ENCODE data around the gene NDOR1. TPM values are rescaled to one million over a fixed set of nuclear protein-coding genes. Genes with fewer than 3 reads are reported as not detected.

NDOR1 gene
- total and polyA plus RNA-seq, 2 donors (not counting 3 experiments of a cell fraction or from before 2014, with no cell fraction given), result 13.5 to 26.7 TPM

DNA sequence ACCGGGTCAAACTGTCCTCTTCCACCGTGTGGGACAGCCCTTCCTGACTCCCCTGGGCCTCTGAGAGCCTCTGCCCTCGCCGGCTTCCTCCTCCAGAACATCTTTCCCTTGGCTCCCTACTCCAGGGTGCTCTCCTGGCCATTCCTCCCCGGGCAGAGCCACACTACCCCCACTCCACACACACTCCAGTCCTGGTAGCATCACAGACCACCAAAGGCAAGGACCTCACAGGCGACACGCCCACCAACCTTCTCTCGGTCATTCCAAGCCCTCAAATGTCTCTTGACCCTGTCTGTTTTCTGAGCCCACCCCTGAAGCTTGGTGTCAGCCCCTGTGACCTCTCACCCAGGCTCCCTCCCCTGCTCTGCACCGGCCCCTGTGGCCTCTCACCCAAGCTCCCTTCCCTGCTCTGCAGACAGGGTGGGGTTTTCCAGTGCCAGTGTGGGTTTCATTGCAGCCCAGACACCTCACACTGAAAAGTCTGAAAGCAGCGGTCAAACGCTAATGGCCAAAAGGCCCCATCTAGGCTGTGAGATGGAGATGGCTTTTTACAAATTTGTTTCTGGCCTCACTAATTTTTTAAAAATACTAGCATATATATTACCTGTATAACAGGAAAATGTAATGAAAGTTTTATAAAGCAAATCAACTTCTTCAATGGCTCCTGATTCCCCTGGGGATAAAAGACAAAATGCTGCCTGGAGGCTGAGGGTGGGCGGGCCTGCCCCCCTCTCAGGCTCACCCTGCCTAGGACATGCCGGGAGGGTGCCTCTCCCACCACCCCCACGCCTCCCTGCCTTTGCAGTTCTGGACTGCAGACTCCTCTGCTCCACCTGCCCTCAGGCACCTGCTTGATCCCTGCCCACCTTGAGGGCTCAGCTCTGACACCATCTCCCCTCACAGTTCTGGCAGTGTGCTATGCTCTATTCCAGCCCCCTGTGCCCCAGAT, 46.1 kb upstream of the NDOR1 start:
- Histone ChIP-seq H3K9me3 (replicated peaks; ENCODE audit: control insufficient read depth, insufficient read depth, low read length) (no peaks in the 10 kb centered on the region), H4K20me1 (replicated peaks; ENCODE audit: control insufficient read depth, extremely low read depth, insufficient read depth, low read length) (no peaks in the 10 kb centered on the region), H3K9me1 (replicated peaks; ENCODE audit: control insufficient read depth, extremely low read depth, insufficient read depth, low read length) (no peaks in the 10 kb centered on the region), H3K27ac (ENCODE audit: insufficient read depth, low read depth, low read length) (no peak overlapping the region), H3K36me3 (ENCODE audit: control insufficient read depth in 2 of 2, extremely low read depth in 1 of 2, insufficient read depth in 2 of 2, low read length in 2 of 2) (no peaks in the 10 kb centered on the region), H3K9ac (replicated peaks; ENCODE audit: extremely low read depth, insufficient read depth, low read length) (no peak overlapping the region), H3K4me1 (ENCODE audit: control insufficient read depth, extremely low read depth, insufficient read depth, low read length) (peaks cover 3% of the 10 kb centered on the region), H3K4me2 (ENCODE audit: insufficient read depth, low read length) (no peak overlapping the region), H3K79me2 (ENCODE audit: control insufficient read depth, insufficient read depth, low read length) (no peaks in the 10 kb centered on the region), H2AFZ (ENCODE audit: low read depth, low read length) (no peak overlapping the region), H3K27me3 (ENCODE audit: control insufficient read depth in 2 of 2, insufficient read depth in 2 of 2, low read length in 2 of 2) (peaks cover 12 to 24% of the 10 kb centered on the region in 2 experiments), H3K4me3 (replicated peaks in 1 of 3; ENCODE audit: insufficient read depth in 1 of 3, low read depth in 1 of 3, low read length in 3 of 3) (no peak overlapping the region)
- ChIA-PET CTCF (interaction anchor here (1.8 kb wide), 1 partner anchor 17 kb away, joined by 5 read pairs; no protein-coding TSS in a partner anchor), POLR2A (no interaction called here)
- intact Hi-C loops (cut with micrococcal nuclease) (no loop called here), dilution Hi-C loops (cut with MboI; ENCODE audit: extremely low pct_ligation_motif_present, low sequenced_read_pairs) (no loop called here)
- FAIRE-seq (no peak), DNase-seq (ENCODE audit: low read depth, low spot score) (no peak)
- no peak for TF ChIP-seq POLR2A (IDR thresholded peaks at IDR 0.05; ENCODE audit: low read depth, low read length)
- TF ChIP-seq, protein P1, sequence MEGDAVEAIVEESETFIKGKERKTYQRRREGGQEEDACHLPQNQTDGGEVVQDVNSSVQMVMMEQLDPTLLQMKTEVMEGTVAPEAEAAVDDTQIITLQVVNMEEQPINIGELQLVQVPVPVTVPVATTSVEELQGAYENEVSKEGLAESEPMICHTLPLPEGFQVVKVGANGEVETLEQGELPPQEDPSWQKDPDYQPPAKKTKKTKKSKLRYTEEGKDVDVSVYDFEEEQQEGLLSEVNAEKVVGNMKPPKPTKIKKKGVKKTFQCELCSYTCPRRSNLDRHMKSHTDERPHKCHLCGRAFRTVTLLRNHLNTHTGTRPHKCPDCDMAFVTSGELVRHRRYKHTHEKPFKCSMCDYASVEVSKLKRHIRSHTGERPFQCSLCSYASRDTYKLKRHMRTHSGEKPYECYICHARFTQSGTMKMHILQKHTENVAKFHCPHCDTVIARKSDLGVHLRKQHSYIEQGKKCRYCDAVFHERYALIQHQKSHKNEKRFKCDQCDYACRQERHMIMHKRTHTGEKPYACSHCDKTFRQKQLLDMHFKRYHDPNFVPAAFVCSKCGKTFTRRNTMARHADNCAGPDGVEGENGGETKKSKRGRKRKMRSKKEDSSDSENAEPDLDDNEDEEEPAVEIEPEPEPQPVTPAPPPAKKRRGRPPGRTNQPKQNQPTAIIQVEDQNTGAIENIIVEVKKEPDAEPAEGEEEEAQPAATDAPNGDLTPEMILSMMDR (IDR thresholded peaks at IDR 0.05; ENCODE audit: extremely low read depth in 1 of 2, insufficient read depth in 1 of 2, low read depth in 1 of 2, low read length in 2 of 2), result no peak
- TF ChIP-seq MAX (IDR thresholded peaks at IDR 0.05; ENCODE audit: insufficient read depth, insufficient read length), result no peak
- TF ChIP-seq EZH2 (IDR thresholded peaks at IDR 0.05; ENCODE audit: borderline replicate concordance, low read depth, low read length, severe bottlenecking), result no peak
- no TSS peak for BruUV-seq (replicated peaks)

Measured in endothelial cell of umbilical vein (primary cell).